Thoracic aorta (tissue), 2 donors: ENCODE measurements around the gene NDOR1. TPM values are rescaled to one million over a fixed set of nuclear protein-coding genes. Genes with fewer than 3 reads are reported as not detected.

Experiments used
- ATAC-seq: fragments of 150-250 bp; one replicate; pipeline ENCODE4 v1.8.0; 2017; ENCODE audit warnings: low read depth; ENCODE audit not compliant: insufficient number of reproducible peaks, low FRiP score
- DNase-seq: peaks from one replicate; pipeline ENCODE4 v3.0.0-alpha.2; 2020; ENCODE audit warnings: low spot score
- H3K27ac ChIP-seq, 2 donors: fragments of 200-600 bp; sonication (generic); 1 replicate in 1 of 2; 2 replicates in 1 of 2; pipeline ENCODE4 v1.5.1; 2016; ENCODE audit warnings: mild to moderate bottlenecking in 2 of 2, moderate library complexity in 2 of 2
- H3K27me3 ChIP-seq: fragments of 200-600 bp; sonication (generic); replicated peaks from 2 replicates; pipeline ENCODE4 v1.6.0; 2016; ENCODE audit warnings: mild to moderate bottlenecking; ENCODE audit not compliant: insufficient read depth
- H3K36me3 ChIP-seq: fragments of 200-600 bp; sonication (generic); one replicate; pipeline ENCODE4 v1.5.1; 2016
- H3K4me1 ChIP-seq, 2 donors: fragments of 200-600 bp; sonication (generic); 1 replicate in 1 of 2; 2 replicates in 1 of 2; pipeline versions ENCODE4 v1.5.1 to v1.6.0; 2016; ENCODE audit warnings: low read depth in 2 of 2, mild to moderate bottlenecking in 1 of 2; ENCODE audit not compliant: control insufficient read depth in 1 of 2
- H3K4me3 ChIP-seq: fragments of 200-600 bp; sonication (generic); 2 replicates; pipeline ENCODE4 v1.5.1; 2016; ENCODE audit warnings: mild to moderate bottlenecking
- H3K9me3 ChIP-seq: fragments of 200-600 bp; sonication (generic); 2 replicates; pipeline ENCODE4 v1.5.1; 2016
- CTCF ChIP-seq: fragments of 200-600 bp; sonication (generic); IDR thresholded peaks from one replicate; pipeline ENCODE4 v1.5.1; 2019; ENCODE audit warnings: antibody characterized with exemption
- total RNA-seq, 2 donors: library from RNA; depleted of rRNA; stranded (reverse); fragments of >200 nt; gene quantifications; one replicate each; pipeline versions ENCODE4 v1.1.0 to v1.2.3, GENCODE V29; 2016

NDOR1 gene
- total RNA-seq, 2 donors from 2014 or later = 13.3 to 17.7 TPM

GRCh38 chr9:137198051-137198901 is 7.2 kb upstream of the NDOR1 start:
- no peak for TF ChIP-seq CTCF
- Histone ChIP-seq H3K4me3 (no peak overlapping the region), H3K36me3 (no peaks in the 10 kb centered on the region), H3K9me3 (no peaks in the 10 kb centered on the region), H3K4me1 (peaks cover 19 to 49% of the 10 kb centered on the region in 2 donors), H3K27me3 (no peaks in the 10 kb centered on the region), H3K27ac (no peak overlapping the region)
- DNase-seq = no peak
- no peak for ATAC-seq

DNA sequence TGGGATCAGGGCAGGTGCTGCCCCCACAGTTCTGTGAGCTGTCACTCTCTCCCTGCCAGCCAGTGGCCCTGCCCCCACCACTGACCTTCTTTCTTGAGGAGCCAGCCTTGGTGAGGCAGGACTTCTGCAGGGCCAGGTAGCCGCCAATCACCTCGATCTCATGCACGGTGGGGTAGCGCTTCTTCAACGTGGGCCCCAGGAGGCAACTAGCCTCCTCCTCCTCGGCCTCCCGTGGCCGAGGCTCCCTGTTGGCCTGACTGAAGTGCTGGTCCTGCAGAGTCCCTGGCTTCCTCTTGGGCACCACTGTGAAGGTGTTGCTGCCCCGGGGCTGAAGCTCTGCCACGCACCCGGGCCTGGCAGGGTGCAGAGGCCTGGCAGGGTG is 6.6 kb upstream of the NDOR1 start:
- DNase-seq (no peak), ATAC-seq (no peak)
- TF ChIP-seq CTCF = no peak
- Histone ChIP-seq H3K36me3 (no peaks in the 10 kb centered on the region), H3K4me1 (peaks cover 20 to 55% of the 10 kb centered on the region in 2 donors), H3K4me3 (peak overlapping the region; percentile 69), H3K27ac (no peak overlapping the region), H3K27me3 (no peaks in the 10 kb centered on the region), H3K9me3 (no peaks in the 10 kb centered on the region)

GRCh38 chr9:137199411-137200121 is 5.9 kb upstream of the NDOR1 start:
- Histone ChIP-seq H3K36me3 (no peaks in the 10 kb centered on the region), H3K4me1 (peaks cover 27 to 62% of the 10 kb centered on the region in 2 donors), H3K27me3 (no peaks in the 10 kb centered on the region), H3K9me3 (no peaks in the 10 kb centered on the region), H3K27ac (no peak overlapping the region), H3K4me3 (peak overlapping the region; percentile 69)
- ATAC-seq (no peak), DNase-seq (no peak)
- TF ChIP-seq CTCF = no peak

DNA sequence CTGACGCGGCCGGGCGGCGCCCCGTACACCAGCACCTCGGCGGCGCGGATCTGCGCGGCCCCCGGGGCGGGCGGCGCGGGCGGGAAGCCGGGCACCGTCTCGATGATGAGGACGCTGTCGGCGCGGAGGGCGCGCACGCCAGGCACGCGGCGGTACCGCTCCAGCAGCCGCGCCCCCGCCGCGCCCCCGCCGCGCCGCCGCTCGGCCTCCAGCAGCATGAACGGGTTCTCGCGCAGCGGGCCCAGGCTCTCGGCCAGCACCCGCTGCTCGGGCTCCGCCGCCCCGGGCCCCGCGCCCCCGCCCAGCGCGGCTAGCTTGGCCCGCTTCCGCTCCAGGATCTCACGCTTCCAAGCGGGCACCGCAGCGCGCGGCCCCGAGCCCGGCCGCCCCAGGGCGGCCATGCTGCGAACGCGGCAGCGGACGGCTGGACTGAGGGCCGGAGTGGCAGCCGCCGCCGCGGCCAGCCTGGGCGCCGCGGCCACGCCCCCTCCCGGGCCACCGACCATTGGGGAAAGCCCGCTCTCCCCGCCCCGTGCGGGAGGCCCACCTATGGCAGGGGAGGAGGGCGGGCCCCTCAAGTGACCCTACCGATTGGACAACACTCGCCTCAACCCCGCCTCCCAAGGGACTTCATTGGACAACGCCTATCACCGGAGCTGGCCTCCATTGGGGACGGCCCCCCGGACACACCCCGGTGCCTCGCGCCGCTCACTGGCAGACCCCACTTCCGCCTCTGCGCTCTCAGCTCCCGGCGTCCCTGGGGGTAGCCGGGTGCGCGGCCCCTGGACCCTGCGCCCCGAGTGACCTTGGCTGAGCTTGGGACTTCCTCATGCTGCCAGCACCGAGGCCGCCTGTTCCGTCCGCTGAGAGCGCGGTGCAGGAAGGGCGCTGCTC is 4.9 kb upstream of the NDOR1 start, which contains the start of gene TPRN:
Gene TPRN (minus strand): TSS at position 431 of the 894 bp plus-strand sequence. CDS start 30 bp downstream, at position 401.
- peak within 1 kb of the TSS; percentile 88 for H3K4me3 ChIP-seq
- no peaks in the 10 kb centered on the region for H3K36me3 ChIP-seq
- peak within 1 kb of the TSS; percentile 82 to 85 for H3K27ac ChIP-seq
- TF ChIP-seq CTCF = no peak
- H3K4me1 ChIP-seq = peaks cover 30 to 68% of the 10 kb centered on the region in 2 donors
- DNase-seq (peak; percentile 99), ATAC-seq (peak; percentile 98)
- no peaks in the 10 kb centered on the region for H3K9me3 ChIP-seq
- no peaks in the 10 kb centered on the region for H3K27me3 ChIP-seq
